ENCODE data around the gene SDK1. TPM values are rescaled to one million over a fixed set of nuclear protein-coding genes. Genes with fewer than 3 reads are reported as not detected.
A peak's percentile ranks its signal among the peaks of the same experiment; 100 is the strongest.

SDK1 gene
- total RNA-seq, 1 experiment from 2014 or later, result 9.3 TPM

- ATAC-seq (no peak), DNase-seq (ENCODE audit: low spot score) (no peak)
- peak overlapping the region; percentile 64; the same call in 1 of the 2 replicates for H3K27ac Mint-ChIP-seq
- no peaks in the 10 kb centered on the region for H3K9me3 Mint-ChIP-seq
- H3K36me3 Mint-ChIP-seq, result no peaks in the 10 kb centered on the region
- no peak overlapping the region for H3K4me3 Mint-ChIP-seq
- H3K27me3 Mint-ChIP-seq (ENCODE audit: low read depth), result no peaks in the 10 kb centered on the region
- H3K4me1 Mint-ChIP-seq, result peaks cover 7% of the 10 kb centered on the region
- POLR2A ChIA-PET, result no interaction called here
- CTCF ChIA-PET, result interaction anchor here (2.7 kb wide), 1 partner anchor 9 kb away, joined by 13 read pairs; no protein-coding TSS in a partner anchor
- TF ChIP-seq E2F5 (CRISPR knock-in tag; IDR thresholded peaks at IDR 0.05), result no peak
- no peak for TF ChIP-seq CREB1 (CRISPR knock-in tag; IDR thresholded peaks at IDR 0.05)
- TF ChIP-seq OVOL2 (CRISPR knock-in tag; IDR thresholded peaks at IDR 0.05; ENCODE audit: borderline replicate concordance), result no peak
- no peak for TF ChIP-seq E2F4 (CRISPR knock-in tag; IDR thresholded peaks at IDR 0.05; ENCODE audit: borderline replicate concordance, low read depth)
- no peak for TF ChIP-seq NR1H2 (CRISPR knock-in tag; IDR thresholded peaks at IDR 0.05)
- TF ChIP-seq USF2 (CRISPR knock-in tag; IDR thresholded peaks at IDR 0.05), result no peak
- no peak for TF ChIP-seq TEAD4 (CRISPR knock-in tag; IDR thresholded peaks at IDR 0.05)
- no peak for TF ChIP-seq JAZF1 (CRISPR knock-in tag; IDR thresholded peaks at IDR 0.05)
- no peak for TF ChIP-seq ZBTB43 (CRISPR knock-in tag; IDR thresholded peaks at IDR 0.05)
- no peak for TF ChIP-seq NR2C2 (CRISPR knock-in tag; IDR thresholded peaks at IDR 0.05)
- no peak for TF ChIP-seq CTCF (IDR thresholded peaks at IDR 0.05)
- no peak for TF ChIP-seq NFYB (CRISPR knock-in tag; conservative IDR thresholded peaks at IDR 0.05; ENCODE audit: low read depth)
- no peak for TF ChIP-seq KAT7 (CRISPR knock-in tag; IDR thresholded peaks at IDR 0.05; ENCODE audit: borderline replicate concordance)
- no peak for TF ChIP-seq EMX1 (CRISPR knock-in tag; IDR thresholded peaks at IDR 0.05)
- TF ChIP-seq ATF6 (CRISPR knock-in tag; IDR thresholded peaks at IDR 0.05), result no peak
- TF ChIP-seq JUN (CRISPR knock-in tag; IDR thresholded peaks at IDR 0.05), result no peak
- TF ChIP-seq CBFB (CRISPR knock-in tag; IDR thresholded peaks at IDR 0.05; ENCODE audit: low read depth), result no peak
- no peak for TF ChIP-seq ZNF416 (CRISPR knock-in tag; IDR thresholded peaks at IDR 0.05)
Measured at GRCh38 chr7:3408814-3409595, 108.0 kb downstream of the SDK1 start.

All from WTC11 (cell line).